LNCaP clone FGC (cell line): ENCODE measurements around the gene ZNF521.

Source experiments
- DNase-seq: peaks from one replicate; pipeline ENCODE4 v3.0.0-alpha.2; 2011; ENCODE audit warnings: low read depth
- H3K4me3 ChIP-seq: 2 replicates; pipeline ENCODE4 v1.5.1; 2011; ENCODE audit warnings: mild to moderate bottlenecking, low read depth, low read length, control low read depth
- CTCF ChIP-seq: IDR thresholded peaks from 2 replicates; pipeline ENCODE4 v1.5.1; 2012; ENCODE audit warnings: mild to moderate bottlenecking; ENCODE audit not compliant: control insufficient read depth, insufficient read depth; ENCODE audit errors: extremely low read depth

The ZNF521 gene

DNA sequence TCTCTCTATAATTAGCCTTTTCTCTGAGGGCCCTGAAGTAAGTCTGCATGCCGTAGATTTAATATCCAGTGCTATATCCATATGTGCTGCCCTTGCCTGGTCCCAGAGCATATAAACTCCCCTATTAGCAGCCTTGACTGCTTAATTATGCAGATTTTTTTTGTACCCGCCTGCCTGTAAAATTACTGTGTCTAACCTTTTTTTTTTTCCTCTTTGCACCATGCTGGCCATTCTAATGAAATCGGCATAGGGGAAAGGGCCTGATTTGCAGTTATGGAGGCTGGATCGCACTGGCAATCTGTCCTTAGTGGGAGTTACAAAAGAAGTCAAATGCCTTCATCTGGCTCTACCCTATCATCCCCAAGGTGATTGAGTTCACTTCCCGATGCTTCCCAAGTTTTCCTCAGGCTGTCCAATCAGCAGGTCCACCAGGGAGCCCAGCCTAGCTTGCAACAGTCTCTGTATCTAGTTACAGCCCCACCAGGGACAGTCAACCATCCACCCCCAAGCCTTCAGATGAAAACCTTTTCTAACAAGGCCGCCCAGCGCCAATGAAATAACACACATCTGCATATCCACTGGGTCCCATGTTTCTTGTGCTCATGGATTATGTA lies 239.0 kb downstream of the ZNF521 start:
- H3K4me3 ChIP-seq = no peak overlapping the region
- TF ChIP-seq CTCF = no peak
- no peak for DNase-seq

- DNase-seq = no peak
- no peak overlapping the region for H3K4me3 ChIP-seq
- TF ChIP-seq CTCF = no peak
These were observed 240.3 kb downstream of the ZNF521 start for GRCh38 chr18:25111377-25112288.

DNA sequence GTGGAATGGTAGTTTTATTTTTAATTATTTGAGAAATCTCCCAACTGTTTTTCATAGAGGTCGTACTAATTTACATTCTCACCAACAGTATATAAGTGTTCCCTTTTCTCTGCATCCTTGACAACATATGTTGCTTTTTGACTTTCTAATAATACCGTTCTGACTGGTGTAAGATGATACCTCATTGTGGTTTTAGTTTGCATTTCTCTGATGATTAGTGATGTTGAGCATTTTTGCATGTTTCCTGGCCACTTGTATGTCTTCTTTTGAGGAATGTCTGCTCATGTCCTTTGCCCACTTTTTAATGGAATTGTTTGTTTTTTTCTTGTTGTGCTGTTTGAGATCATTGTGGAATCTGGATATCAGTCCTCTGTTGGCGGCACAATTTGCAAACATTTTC lies 242.5 kb downstream of the ZNF521 start:
- no peak overlapping the region for H3K4me3 ChIP-seq
- TF ChIP-seq CTCF = no peak
- DNase-seq = no peak

DNA sequence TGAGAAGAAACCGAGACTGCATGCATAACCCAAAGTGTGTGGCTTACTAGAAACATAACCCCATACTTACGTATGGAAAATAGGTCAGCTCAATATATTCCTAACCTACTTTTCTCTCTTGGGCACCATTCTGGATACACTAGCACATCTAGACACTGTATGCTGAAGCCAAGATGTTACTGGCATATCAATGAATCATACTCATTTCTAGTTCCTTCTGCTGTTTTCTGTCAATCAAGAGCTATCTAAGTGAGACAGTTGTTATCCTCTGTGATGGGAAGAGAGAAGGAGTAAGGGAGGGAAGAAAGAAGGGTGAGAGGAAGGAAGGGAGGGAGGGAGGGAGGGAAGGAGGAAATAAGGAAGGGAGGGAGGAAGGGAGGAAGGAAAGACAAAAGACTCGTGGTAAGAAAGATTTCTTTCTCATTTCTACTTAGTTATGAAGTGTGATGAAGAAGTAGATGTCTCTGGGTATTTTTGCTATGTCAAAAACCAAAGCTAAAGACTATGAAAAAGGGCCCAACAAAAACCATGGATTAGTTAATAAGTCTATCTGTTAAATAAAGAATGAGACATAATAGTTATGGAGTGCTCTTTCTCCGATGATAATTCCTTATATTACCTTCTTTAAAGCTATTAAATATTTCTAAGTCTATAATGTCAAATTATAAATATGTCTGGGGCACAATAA lies 248.4 kb downstream of the ZNF521 start:
- no peak for DNase-seq
- TF ChIP-seq CTCF = no peak
- H3K4me3 ChIP-seq = no peak overlapping the region

- DNase-seq = no peak
- TF ChIP-seq CTCF = no peak
- H3K4me3 ChIP-seq = no peak overlapping the region
These were observed 249.3 kb downstream of the ZNF521 start for GRCh38 chr18:25102662-25103061.

GRCh38 chr18:25100418-25100817 lies 251.5 kb downstream of the ZNF521 start:
- no peak for DNase-seq
- TF ChIP-seq CTCF = no peak
- no peak overlapping the region for H3K4me3 ChIP-seq
